Cardiac septum (tissue), 1 donor: ENCODE data around the gene XIRP1. TPM values are rescaled to one million over a fixed set of nuclear protein-coding genes. Genes with fewer than 3 reads are reported as not detected.
A peak's percentile ranks its signal among the peaks of the same experiment; 100 is the strongest.

ENCODE experiments used
- DNase-seq: peaks from one replicate; pipeline ENCODE4 v3.0.0-alpha.2; 2020; ENCODE audit warnings: low spot score
- intact Hi-C: fragments of 100-400 bp; cut with DNase I; formaldehyde crosslinking; loops from one replicate; pipeline ENCODE4 v1.14.0; 2022
- total RNA-seq: library from RNA; stranded (reverse); fragmentation: NEBNext Ultra II Directional; extraction: Animal tissue kit (Norgen Biotek cat#: 25700); gene quantifications from one replicate; pipeline ENCODE4 v1.2.1, GENCODE V29; 2021
- donor health status: DM: no; HTN: no; CAD: no.

The XIRP1 gene
- total RNA-seq, 1 donor from 2014 or later: 1,123 TPM

- intact Hi-C loops: loop anchor here (5.0 kb wide), 1 partner anchor 81 kb away; the partner anchor contains the start of genes GORASP1 and TTC21A
- no peak for DNase-seq
Measured at GRCh38 chr3:39188271-39189149, 3.9 kb downstream of the XIRP1 start.

- intact Hi-C loops: loop anchor here (5.0 kb wide), 1 partner anchor 80 kb away; the partner anchor contains the start of genes GORASP1 and TTC21A
- DNase-seq: no peak
Measured at GRCh38 chr3:39187372-39188155, 4.8 kb downstream of the XIRP1 start.

- intact Hi-C loops: loop anchor here (5.0 kb wide), 1 partner anchor 79 kb away; the partner anchor contains the start of genes GORASP1 and TTC21A
- DNase-seq: no peak
Measured at GRCh38 chr3:39186692-39187151, 5.7 kb downstream of the XIRP1 start.

- no peak for DNase-seq
- intact Hi-C loops: loop anchor here (5.0 kb wide), 1 partner anchor 79 kb away; the partner anchor contains the start of genes GORASP1 and TTC21A
Measured at GRCh38 chr3:39185959-39186691, 6.3 kb downstream of the XIRP1 start.

- intact Hi-C loops: loop anchor here (5.0 kb wide), 1 partner anchor 78 kb away; the partner anchor contains the start of genes GORASP1 and TTC21A
- no peak for DNase-seq
Measured at GRCh38 chr3:39185326-39185958, 7.0 kb downstream of the XIRP1 start.

GRCh38 chr3:39184968-39185285 is 7.5 kb downstream of the XIRP1 start:
- intact Hi-C loops: loop anchor here (5.0 kb wide), 1 partner anchor 78 kb away; the partner anchor contains the start of genes GORASP1 and TTC21A
- DNase-seq: no peak

GRCh38 chr3:39184081-39184967 is 8.1 kb downstream of the XIRP1 start:
- no peak for DNase-seq
- intact Hi-C loops: no loop called here

GRCh38 chr3:39183211-39184080 is 8.9 kb downstream of the XIRP1 start:
- intact Hi-C loops: no loop called here

GRCh38 chr3:39181408-39182335 is 10.7 kb downstream of the XIRP1 start:
- intact Hi-C loops: no loop called here
- DNase-seq: no peak

More at GRCh38 chr3:39183211-39184080, 8.9 kb downstream of the XIRP1 start:
- DNase-seq: peak; percentile 33

- peak; percentile 96 for DNase-seq
- intact Hi-C loops: no loop called here
Measured at GRCh38 chr3:39180546-39181346, 11.6 kb downstream of the XIRP1 start.

- intact Hi-C loops: no loop called here
Measured at GRCh38 chr3:39180183-39180545, 12.2 kb downstream of the XIRP1 start.

GRCh38 chr3:39178553-39178952 is 13.8 kb downstream of the XIRP1 start:
- no peak for DNase-seq
- intact Hi-C loops: no loop called here

More at GRCh38 chr3:39180183-39180545, 12.2 kb downstream of the XIRP1 start:
- no peak for DNase-seq

GRCh38 chr3:39177708-39178332 is 14.6 kb downstream of the XIRP1 start:
- DNase-seq: peak; percentile 95
- intact Hi-C loops: no loop called here

- intact Hi-C loops: no loop called here
- no peak for DNase-seq
Measured at GRCh38 chr3:39176025-39176714, 16.2 kb downstream of the XIRP1 start.
